GM18858 (cell line): Measurements from ENCODE around the gene TPTE2.
A peak's percentile ranks its signal among the peaks of the same experiment; 100 is the strongest.
"Not testable (repeated sequence)": the region's sequence is repeated elsewhere in the genome, so short reads cannot be mapped to it uniquely, and the experiment has no call there.

Experiments
- ATAC-seq: cut with Tn5 transposase; IDR thresholded peaks from one replicate; pipeline ENCODE4 v1.9.1; 2021; ENCODE audit not compliant: unreplicated experiment

Gene TPTE2

GRCh38 chr13:19572280-19572679 is 10.9 kb upstream of the TPTE2 start:
- ATAC-seq = no peak

- ATAC-seq = peak; percentile 71
Measured at GRCh38 chr13:19567820-19568534, 6.6 kb upstream of the TPTE2 start.

- ATAC-seq = no peak
Measured at GRCh38 chr13:19561585-19561984, 253 bp upstream of the TPTE2 start.

GRCh38 chr13:19560672-19561071 is 660 bp downstream of the TPTE2 start:
- ATAC-seq = not testable (repeated sequence)

GRCh38 chr13:19559739-19560138 is 1.6 kb downstream of the TPTE2 start:
- not testable (repeated sequence) for ATAC-seq

GRCh38 chr13:19557287-19557686 is 4.0 kb downstream of the TPTE2 start:
- not testable (repeated sequence) for ATAC-seq

- not testable (repeated sequence) for ATAC-seq
Measured at GRCh38 chr13:19549245-19549644, 12.1 kb downstream of the TPTE2 start.

- peak; percentile 78 for ATAC-seq
Measured at GRCh38 chr13:19525634-19526033, 35.7 kb downstream of the TPTE2 start.

- ATAC-seq = no peak
Measured at GRCh38 chr13:19519049-19519448, 42.3 kb downstream of the TPTE2 start.

- not testable (repeated sequence) for ATAC-seq
Measured at GRCh38 chr13:19507623-19508022, 53.7 kb downstream of the TPTE2 start.

- ATAC-seq = not testable (repeated sequence)
Measured at GRCh38 chr13:19460126-19460525, 101.2 kb downstream of the TPTE2 start.

GRCh38 chr13:19439056-19439686 is 122.2 kb downstream of the TPTE2 start:
- peak; percentile 40 for ATAC-seq

- not testable (repeated sequence) for ATAC-seq
Measured at GRCh38 chr13:19437780-19438179, 123.6 kb downstream of the TPTE2 start.

- ATAC-seq = not testable (repeated sequence)
Measured at GRCh38 chr13:19422236-19422635, 139.1 kb downstream of the TPTE2 start.

GRCh38 chr13:19412494-19412893 is 148.8 kb downstream of the TPTE2 start:
- not testable (repeated sequence) for ATAC-seq

- ATAC-seq = not testable (repeated sequence)
Measured at GRCh38 chr13:19382746-19383511, 178.4 kb downstream of the TPTE2 start.

- ATAC-seq = no peak
Measured at GRCh38 chr13:19382111-19382510, 179.2 kb downstream of the TPTE2 start.
